Measurements from ENCODE around the gene CCR7.

CCR7 gene

GRCh38 chr17:40567377-40567776 is 2.1 kb upstream of the CCR7 start:
- Histone ChIP-seq H3K27me3 (replicated peaks; ENCODE audit: control insufficient read depth, insufficient read depth, low read length) (no peaks in the 10 kb centered on the region), H3K4me1 (ENCODE audit: control insufficient read depth, insufficient read depth, low read length) (no peaks in the 10 kb centered on the region), H3K36me3 (ENCODE audit: control insufficient read depth, insufficient read depth, low read length, severe bottlenecking) (no peaks in the 10 kb centered on the region), H3K9me3 (ENCODE audit: control insufficient read depth, low read length) (peaks cover 18% of the 10 kb centered on the region), H3K4me3 (ENCODE audit: low read length) (no peak overlapping the region), H3K9ac (ENCODE audit: low read length) (no peak overlapping the region)
- no peak for DNase-seq (ENCODE audit: low read depth)

- H3K9me3 ChIP-seq (ENCODE audit: control insufficient read depth, low read length), result peaks cover 8% of the 10 kb centered on the region
- no peaks in the 10 kb centered on the region for H3K36me3 ChIP-seq (ENCODE audit: control insufficient read depth, insufficient read depth, low read length, severe bottlenecking)
- H3K4me3 ChIP-seq (ENCODE audit: low read length), result no peak overlapping the region
- H3K4me1 ChIP-seq (ENCODE audit: control insufficient read depth, insufficient read depth, low read length), result peaks cover 3% of the 10 kb centered on the region
- no peak overlapping the region for H3K9ac ChIP-seq (ENCODE audit: low read length)
- DNase-seq (ENCODE audit: low read depth), result no peak
- H3K27me3 ChIP-seq (replicated peaks; ENCODE audit: control insufficient read depth, insufficient read depth, low read length), result no peaks in the 10 kb centered on the region
These were observed 617 bp upstream of the CCR7 start for GRCh38 chr17:40565769-40566409.

GRCh38 chr17:40564195-40564882 is 933 bp downstream of the CCR7 start:
- Histone ChIP-seq H3K36me3 (ENCODE audit: control insufficient read depth, insufficient read depth, low read length, severe bottlenecking) (no peaks in the 10 kb centered on the region), H3K4me3 (ENCODE audit: low read length) (no peak overlapping the region), H3K9ac (ENCODE audit: low read length) (no peak overlapping the region), H3K27me3 (replicated peaks; ENCODE audit: control insufficient read depth, insufficient read depth, low read length) (no peaks in the 10 kb centered on the region), H3K9me3 (ENCODE audit: control insufficient read depth, low read length) (peaks cover 8% of the 10 kb centered on the region), H3K4me1 (ENCODE audit: control insufficient read depth, insufficient read depth, low read length) (peaks cover 17% of the 10 kb centered on the region)
- no peak for DNase-seq (ENCODE audit: low read depth)

GRCh38 chr17:40563220-40564052 is 1.8 kb downstream of the CCR7 start:
- Histone ChIP-seq H3K36me3 (ENCODE audit: control insufficient read depth, insufficient read depth, low read length, severe bottlenecking) (no peaks in the 10 kb centered on the region), H3K4me1 (ENCODE audit: control insufficient read depth, insufficient read depth, low read length) (peaks cover 26% of the 10 kb centered on the region), H3K9me3 (ENCODE audit: control insufficient read depth, low read length) (peaks cover 8% of the 10 kb centered on the region), H3K27me3 (replicated peaks; ENCODE audit: control insufficient read depth, insufficient read depth, low read length) (no peaks in the 10 kb centered on the region), H3K9ac (ENCODE audit: low read length) (no peak overlapping the region), H3K4me3 (ENCODE audit: low read length) (no peak overlapping the region)
- DNase-seq (ENCODE audit: low read depth), result no peak

- Histone ChIP-seq H3K9me3 (ENCODE audit: control insufficient read depth, low read length) (peaks cover 8% of the 10 kb centered on the region), H3K9ac (ENCODE audit: low read length) (no peak overlapping the region), H3K27me3 (replicated peaks; ENCODE audit: control insufficient read depth, insufficient read depth, low read length) (no peaks in the 10 kb centered on the region), H3K4me3 (ENCODE audit: low read length) (no peak overlapping the region), H3K4me1 (ENCODE audit: control insufficient read depth, insufficient read depth, low read length) (peaks cover 32% of the 10 kb centered on the region), H3K36me3 (ENCODE audit: control insufficient read depth, insufficient read depth, low read length, severe bottlenecking) (no peaks in the 10 kb centered on the region)
- DNase-seq (ENCODE audit: low read depth), result no peak
These were observed 2.4 kb downstream of the CCR7 start for GRCh38 chr17:40562838-40563219.

GRCh38 chr17:40561871-40562611 is 3.2 kb downstream of the CCR7 start:
- H3K27me3 ChIP-seq (replicated peaks; ENCODE audit: control insufficient read depth, insufficient read depth, low read length), result no peaks in the 10 kb centered on the region
- H3K36me3 ChIP-seq (ENCODE audit: control insufficient read depth, insufficient read depth, low read length, severe bottlenecking), result no peaks in the 10 kb centered on the region
- no peak overlapping the region for H3K4me3 ChIP-seq (ENCODE audit: low read length)
- no peaks in the 10 kb centered on the region for H3K9me3 ChIP-seq (ENCODE audit: control insufficient read depth, low read length)
- H3K4me1 ChIP-seq (ENCODE audit: control insufficient read depth, insufficient read depth, low read length), result peaks cover 39% of the 10 kb centered on the region
- H3K9ac ChIP-seq (ENCODE audit: low read length), result no peak overlapping the region
- DNase-seq (ENCODE audit: low read depth), result no peak

- Histone ChIP-seq H3K4me1 (ENCODE audit: control insufficient read depth, insufficient read depth, low read length) (peaks cover 45% of the 10 kb centered on the region), H3K9me3 (ENCODE audit: control insufficient read depth, low read length) (no peaks in the 10 kb centered on the region), H3K9ac (ENCODE audit: low read length) (peak overlapping the region; percentile 91), H3K4me3 (ENCODE audit: low read length) (no peak overlapping the region), H3K36me3 (ENCODE audit: control insufficient read depth, insufficient read depth, low read length, severe bottlenecking) (no peaks in the 10 kb centered on the region), H3K27me3 (replicated peaks; ENCODE audit: control insufficient read depth, insufficient read depth, low read length) (no peaks in the 10 kb centered on the region)
- DNase-seq (ENCODE audit: low read depth), result no peak
These were observed 3.9 kb downstream of the CCR7 start for GRCh38 chr17:40561294-40561870.

GRCh38 chr17:40560592-40561293 is 4.5 kb downstream of the CCR7 start:
- Histone ChIP-seq H3K9ac (ENCODE audit: low read length) (peak overlapping the region; percentile 91), H3K9me3 (ENCODE audit: control insufficient read depth, low read length) (no peaks in the 10 kb centered on the region), H3K36me3 (ENCODE audit: control insufficient read depth, insufficient read depth, low read length, severe bottlenecking) (no peaks in the 10 kb centered on the region), H3K27me3 (replicated peaks; ENCODE audit: control insufficient read depth, insufficient read depth, low read length) (no peaks in the 10 kb centered on the region), H3K4me3 (ENCODE audit: low read length) (peak overlapping the region; percentile 64), H3K4me1 (ENCODE audit: control insufficient read depth, insufficient read depth, low read length) (peaks cover 52% of the 10 kb centered on the region)
- no peak for DNase-seq (ENCODE audit: low read depth)

- DNase-seq (ENCODE audit: low read depth), result peak; percentile 96
- no peaks in the 10 kb centered on the region for H3K36me3 ChIP-seq (ENCODE audit: control insufficient read depth, insufficient read depth, low read length, severe bottlenecking)
- H3K9me3 ChIP-seq (ENCODE audit: control insufficient read depth, low read length), result no peaks in the 10 kb centered on the region
- peaks cover 58% of the 10 kb centered on the region for H3K4me1 ChIP-seq (ENCODE audit: control insufficient read depth, insufficient read depth, low read length)
- peak overlapping the region; percentile 91 for H3K9ac ChIP-seq (ENCODE audit: low read length)
- H3K27me3 ChIP-seq (replicated peaks; ENCODE audit: control insufficient read depth, insufficient read depth, low read length), result no peaks in the 10 kb centered on the region
- H3K4me3 ChIP-seq (ENCODE audit: low read length), result peak overlapping the region; percentile 64
These were observed 5.2 kb downstream of the CCR7 start for GRCh38 chr17:40559954-40560591.

GRCh38 chr17:40559564-40559916 is 5.7 kb downstream of the CCR7 start:
- Histone ChIP-seq H3K4me3 (ENCODE audit: low read length) (no peak overlapping the region), H3K9me3 (ENCODE audit: control insufficient read depth, low read length) (no peaks in the 10 kb centered on the region), H3K36me3 (ENCODE audit: control insufficient read depth, insufficient read depth, low read length, severe bottlenecking) (no peaks in the 10 kb centered on the region), H3K27me3 (replicated peaks; ENCODE audit: control insufficient read depth, insufficient read depth, low read length) (no peaks in the 10 kb centered on the region), H3K9ac (ENCODE audit: low read length) (peak overlapping the region; percentile 91), H3K4me1 (ENCODE audit: control insufficient read depth, insufficient read depth, low read length) (peaks cover 64% of the 10 kb centered on the region)
- DNase-seq (ENCODE audit: low read depth), result no peak
